HL-60 (cell line): ENCODE data around the gene CASQ1.
A peak's percentile ranks its signal among the peaks of the same experiment; 100 is the strongest.

Experiments
- DNase-seq, 2 experiments: peaks; one replicate each; pipeline ENCODE4 v3.0.0-alpha.2; 2010 to 2020; ENCODE audit warnings: low read depth in 1 of 2, low spot score in 1 of 2
- H3K27ac ChIP-seq: fragments of 250-450 bp; sonication (Bioruptor Pico); replicated peaks from 2 replicates; pipeline ENCODE4 v1.5.1; 2020; ENCODE audit warnings: mild to moderate bottlenecking, moderate library complexity
- H3K27me3 ChIP-seq: fragments of 250-450 bp; sonication (Bioruptor Pico); 2 replicates; pipeline ENCODE4 v1.5.1; 2021; ENCODE audit warnings: mild to moderate bottlenecking, moderate library complexity; ENCODE audit not compliant: insufficient read depth, poor library complexity, severe bottlenecking
- H3K4me3 ChIP-seq: replicated peaks from 2 replicates; pipeline ENCODE4 v1.5.1; 2011; ENCODE audit warnings: mild to moderate bottlenecking, control low read depth, low read length; ENCODE audit not compliant: insufficient read depth
- CTCF ChIP-seq: IDR thresholded peaks from one replicate; pipeline ENCODE4 v1.5.1; 2011; ENCODE audit warnings: low read length, control low read depth, inconsistent platforms; ENCODE audit not compliant: insufficient read depth
- GABPA ChIP-seq: IDR thresholded peaks from 2 replicates; pipeline ENCODE4 v1.6.1; 2012; ENCODE audit warnings: low read depth
- POLR2AphosphoS5 ChIP-seq: IDR thresholded peaks from 2 replicates; pipeline ENCODE4 v1.6.1; 2012; ENCODE audit warnings: low read depth
- REST ChIP-seq: IDR thresholded peaks from 2 replicates; pipeline ENCODE4 v1.6.1; 2012; ENCODE audit warnings: low read depth; ENCODE audit not compliant: insufficient replicate concordance
- SPI1 ChIP-seq: IDR thresholded peaks from 2 replicates; pipeline ENCODE4 v1.6.1; 2012; ENCODE audit warnings: low read depth, mild to moderate bottlenecking, borderline replicate concordance

CASQ1 gene

DNA sequence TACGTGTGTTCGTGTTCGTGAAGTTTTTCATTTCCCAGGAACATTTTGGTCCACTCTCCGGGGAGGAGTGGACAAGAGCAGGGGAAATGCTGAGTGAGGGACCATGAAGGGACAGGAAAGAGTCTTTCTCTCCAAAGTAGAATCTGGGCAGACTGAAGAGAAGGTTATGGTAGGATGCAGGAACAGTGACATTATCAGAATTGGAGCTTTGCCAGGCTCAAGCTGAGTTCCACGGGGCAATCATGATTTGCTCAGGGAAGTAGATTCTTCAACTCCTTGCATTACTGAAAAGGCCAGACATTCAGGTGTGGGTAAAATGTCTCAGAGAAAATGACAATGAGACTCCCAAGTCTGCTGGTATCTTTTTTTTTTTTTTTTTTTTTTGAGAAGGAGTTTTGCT is 22.4 kb upstream of the CASQ1 start:
- H3K4me3 ChIP-seq = no peak overlapping the region
- no peaks in the 10 kb centered on the region for H3K27me3 ChIP-seq
- H3K27ac ChIP-seq = no peak overlapping the region
- no peak for DNase-seq
- TF ChIP-seq SPI1 = no peak
- TF ChIP-seq GABPA = no peak
- TF ChIP-seq POLR2AphosphoS5 = no peak

- H3K27me3 ChIP-seq = no peaks in the 10 kb centered on the region
- H3K27ac ChIP-seq = peak overlapping the region; percentile 38
- H3K4me3 ChIP-seq = no peak overlapping the region
- no peak for DNase-seq
- no peak for TF ChIP-seq POLR2AphosphoS5
- no peak for TF ChIP-seq CTCF
- no peak for TF ChIP-seq REST
- TF ChIP-seq GABPA = no peak
- no peak for TF ChIP-seq SPI1
Observed at GRCh38 chr1:160168609-160169369, 21.6 kb upstream of the CASQ1 start.

- Histone ChIP-seq H3K4me3 (no peak overlapping the region), H3K27ac (peak overlapping the region; percentile 38), H3K27me3 (no peaks in the 10 kb centered on the region)
- TF ChIP-seq REST = no peak
- TF ChIP-seq GABPA = no peak
- TF ChIP-seq SPI1 = peak; percentile 63; the same call in 1 of the 2 replicates
- DNase-seq = peak in 1 of 2 experiments; percentile 71
Observed at GRCh38 chr1:160169553-160170399, 20.6 kb upstream of the CASQ1 start.

DNA sequence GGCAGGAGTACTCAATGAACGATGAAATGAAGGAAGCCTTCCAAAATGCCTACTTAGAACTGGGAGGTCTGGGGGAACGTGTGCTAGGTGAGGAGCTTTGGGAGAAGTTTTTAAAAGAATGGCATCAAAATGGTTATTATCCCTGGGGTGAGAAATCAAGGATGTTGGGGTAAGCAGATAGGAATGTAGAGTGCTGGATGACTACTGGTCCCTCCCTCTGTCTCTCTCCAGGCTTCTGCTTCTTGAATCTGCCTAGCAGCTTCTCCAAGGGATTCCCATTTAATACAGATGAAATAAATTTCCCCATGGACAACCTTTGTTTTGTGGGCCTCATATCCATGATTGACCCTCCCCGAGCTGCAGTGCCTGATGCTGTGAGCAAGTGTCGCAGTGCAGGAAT is 19.0 kb upstream of the CASQ1 start:
- TF ChIP-seq SPI1 = no peak
- TF ChIP-seq CTCF = no peak
- TF ChIP-seq REST = no peak
- TF ChIP-seq GABPA = no peak
- TF ChIP-seq POLR2AphosphoS5 = no peak
- Histone ChIP-seq H3K27me3 (no peaks in the 10 kb centered on the region), H3K4me3 (no peak overlapping the region), H3K27ac (no peak overlapping the region)
- DNase-seq = no peak
